A549 (cell line): ENCODE measurements around the gene FRMD4A.

ENCODE experiments used
- CTCF ChIP-seq: fragments of >200 bp; sonication (Bioruptor Twin); formaldehyde crosslinking; IDR thresholded peaks from 3 replicates; pipeline ENCODE4 v1.5.1; 2016
- EP300 ChIP-seq, 2 experiments: fragments of >200 bp; sonication (Bioruptor Twin); formaldehyde crosslinking; IDR thresholded peaks; 2 replicates in 1 of 2; 3 replicates in 1 of 2; pipeline ENCODE4 v1.6.1; 2016 to 2017
- JUNB ChIP-seq: fragments of >200 bp; sonication (Bioruptor Twin); formaldehyde crosslinking; IDR thresholded peaks from 2 replicates; pipeline ENCODE4 v1.6.1; 2016
- KDM5A ChIP-seq: fragments of 200-600 bp; sonication (generic); IDR thresholded peaks from 2 replicates; pipeline ENCODE4 v1.6.1; 2016; ENCODE audit warnings: antibody characterized with exemption, mild to moderate bottlenecking
- POLR2A ChIP-seq: IDR thresholded peaks from 2 replicates; pipeline ENCODE4 v1.6.1; 2012; ENCODE audit warnings: mild to moderate bottlenecking, low read length
- RFX5 ChIP-seq: fragments of 450-650 bp; IDR thresholded peaks from 2 replicates; pipeline ENCODE4 v1.7.1; 2014; ENCODE audit warnings: antibody characterized with exemption, mild to moderate bottlenecking, moderate library complexity
- RNF2 ChIP-seq: fragments of 200-600 bp; sonication (generic); IDR thresholded peaks from 2 replicates; pipeline ENCODE4 v1.6.1; 2016; ENCODE audit warnings: low read depth, mild to moderate bottlenecking, antibody characterized with exemption, moderate library complexity, borderline replicate concordance

GRCh38 chr10:13960603-13961002 lies 370.1 kb downstream of the FRMD4A start:
- TF ChIP-seq CTCF (no peak), RFX5 (no peak), RNF2 (no peak), JUNB (no peak), POLR2A (no peak), KDM5A (no peak), EP300 (IDR thresholded peaks at IDR 0.05) (no peak)
